NCI-H1092 treated with DMSO at 0.1 percent for 48 hours (cell line): ENCODE results near the gene MSANTD3.
A peak's percentile ranks its signal among the peaks of the same experiment; 100 is the strongest.
"Not testable (repeated sequence)": the region's sequence is repeated elsewhere in the genome, so short reads cannot be mapped to it uniquely, and the experiment has no call there.

ENCODE experiments used
- DNase-seq: peaks from one replicate; lab custom pipeline; 2025; lab: John Stamatoyannopoulos, UW

MSANTD3 gene

DNA sequence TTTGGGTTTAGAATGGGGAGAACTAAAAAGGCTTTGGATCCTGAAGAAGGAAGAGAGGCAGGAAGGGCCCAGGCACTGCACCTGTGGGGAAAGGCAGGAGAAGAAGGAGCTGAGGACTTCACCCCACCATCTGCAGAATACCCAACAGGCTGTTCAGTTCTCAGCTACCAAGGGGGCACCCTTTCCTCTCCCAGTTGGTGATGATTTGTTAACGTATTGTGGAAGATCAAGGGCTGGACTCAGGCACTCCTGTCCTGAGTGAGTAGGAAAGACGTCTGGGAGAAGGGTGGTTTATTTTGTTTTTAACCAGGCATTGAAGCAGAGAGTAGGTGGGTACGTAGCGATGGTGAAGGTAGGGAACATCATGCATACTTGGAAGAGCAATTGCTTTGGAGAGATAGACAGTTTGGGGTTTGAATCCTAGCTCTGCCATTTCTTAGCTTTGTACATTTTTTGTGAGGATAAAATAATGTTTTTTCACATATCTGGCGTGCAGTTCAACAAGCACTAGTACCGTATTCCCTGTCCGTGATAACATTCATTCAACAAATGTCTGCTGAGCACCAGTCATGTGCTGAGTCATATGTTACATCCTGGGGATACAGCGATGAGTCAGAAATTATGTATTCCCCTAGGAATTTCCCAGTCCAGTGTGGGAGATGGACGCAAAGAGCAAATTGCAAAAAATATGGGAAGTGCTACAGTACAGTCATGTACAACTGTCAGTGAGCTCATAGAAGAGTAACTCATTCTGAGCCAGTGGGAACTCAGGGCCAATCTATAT is 2.1 kb downstream of the MSANTD3 start:
- DNase-seq: no peak

DNA sequence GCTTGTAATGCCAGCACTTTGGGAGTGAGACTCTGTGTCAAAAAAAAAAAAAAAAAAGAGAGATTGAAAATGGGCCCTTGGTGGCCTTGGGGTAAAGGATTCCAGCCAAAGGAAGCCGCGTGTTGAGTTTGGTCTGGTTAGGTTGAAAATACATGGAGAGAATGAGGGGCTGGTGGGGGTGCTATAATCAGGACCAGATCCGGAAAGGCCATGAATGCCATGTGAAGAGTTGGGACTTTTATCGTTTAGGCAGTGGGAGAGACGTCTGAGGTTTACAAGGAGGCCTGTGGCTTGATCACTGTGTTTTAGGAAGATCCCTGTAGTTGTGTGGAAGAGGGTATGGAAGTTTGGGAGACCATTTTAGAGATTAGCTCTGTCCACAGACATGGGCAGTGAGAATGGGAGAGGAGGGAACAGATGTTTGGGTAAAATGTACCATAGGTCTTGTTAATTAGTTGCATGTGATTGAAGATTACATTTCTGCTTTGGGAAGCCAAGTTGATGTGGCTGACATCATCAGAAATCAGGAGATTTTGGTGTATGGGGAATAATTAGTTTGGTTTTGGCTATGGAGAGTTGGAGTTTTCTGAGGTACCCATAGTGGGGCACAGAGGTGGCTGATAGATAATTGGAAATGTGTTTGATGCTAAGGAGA is 3.5 kb downstream of the MSANTD3 start:
- DNase-seq: no peak

GRCh38 chr9:100431886-100432285 is 4.9 kb downstream of the MSANTD3 start:
- no peak for DNase-seq

GRCh38 chr9:100432736-100433135 is 5.8 kb downstream of the MSANTD3 start:
- DNase-seq: no peak

- no peak for DNase-seq
These were observed 9.6 kb downstream of the MSANTD3 start for GRCh38 chr9:100436571-100436970.

GRCh38 chr9:100437860-100438805 is 11.2 kb downstream of the MSANTD3 start:
- DNase-seq: peak; percentile 47

DNA sequence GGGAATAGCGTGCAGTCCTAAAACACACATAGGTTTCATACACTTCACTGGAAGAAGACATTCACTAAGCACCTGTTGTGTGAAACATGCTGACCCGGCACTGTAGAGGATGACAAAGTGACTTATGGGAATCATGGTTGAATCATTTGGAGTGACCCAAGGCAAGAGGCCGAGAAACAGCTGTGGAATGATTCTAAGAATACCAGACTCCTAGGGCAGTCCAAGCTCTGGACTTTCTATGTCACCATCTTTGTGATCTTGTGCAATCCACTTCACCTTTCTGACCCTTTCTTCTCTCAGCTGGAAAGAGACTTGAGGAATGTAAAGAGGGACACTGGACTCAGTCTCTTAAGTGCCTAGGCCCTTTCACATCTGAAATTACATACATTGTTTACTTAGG is 13.1 kb downstream of the MSANTD3 start:
- DNase-seq: no peak

DNA sequence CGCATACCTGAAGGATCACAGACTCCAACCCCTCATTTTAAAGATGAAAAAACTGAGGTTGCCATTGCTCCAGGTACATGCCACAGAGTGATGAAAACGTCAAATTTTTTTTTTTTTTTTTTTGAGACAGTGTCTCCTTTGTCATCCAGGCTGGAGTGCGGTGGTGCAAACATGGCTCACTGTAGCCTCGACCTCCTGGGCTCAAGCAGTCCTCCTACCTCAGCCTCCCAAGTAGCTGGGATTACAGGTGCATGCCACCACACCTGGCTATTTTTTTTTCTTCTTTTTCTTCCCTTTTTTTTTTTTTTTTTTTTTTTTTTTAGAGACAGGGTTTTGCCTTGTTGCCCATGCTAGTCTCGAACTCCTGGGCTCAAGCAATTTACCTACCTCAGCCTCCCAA is 13.5 kb downstream of the MSANTD3 start:
- DNase-seq: not testable (repeated sequence)

GRCh38 chr9:100441911-100442361 is 15.0 kb downstream of the MSANTD3 start:
- DNase-seq: no peak

DNA sequence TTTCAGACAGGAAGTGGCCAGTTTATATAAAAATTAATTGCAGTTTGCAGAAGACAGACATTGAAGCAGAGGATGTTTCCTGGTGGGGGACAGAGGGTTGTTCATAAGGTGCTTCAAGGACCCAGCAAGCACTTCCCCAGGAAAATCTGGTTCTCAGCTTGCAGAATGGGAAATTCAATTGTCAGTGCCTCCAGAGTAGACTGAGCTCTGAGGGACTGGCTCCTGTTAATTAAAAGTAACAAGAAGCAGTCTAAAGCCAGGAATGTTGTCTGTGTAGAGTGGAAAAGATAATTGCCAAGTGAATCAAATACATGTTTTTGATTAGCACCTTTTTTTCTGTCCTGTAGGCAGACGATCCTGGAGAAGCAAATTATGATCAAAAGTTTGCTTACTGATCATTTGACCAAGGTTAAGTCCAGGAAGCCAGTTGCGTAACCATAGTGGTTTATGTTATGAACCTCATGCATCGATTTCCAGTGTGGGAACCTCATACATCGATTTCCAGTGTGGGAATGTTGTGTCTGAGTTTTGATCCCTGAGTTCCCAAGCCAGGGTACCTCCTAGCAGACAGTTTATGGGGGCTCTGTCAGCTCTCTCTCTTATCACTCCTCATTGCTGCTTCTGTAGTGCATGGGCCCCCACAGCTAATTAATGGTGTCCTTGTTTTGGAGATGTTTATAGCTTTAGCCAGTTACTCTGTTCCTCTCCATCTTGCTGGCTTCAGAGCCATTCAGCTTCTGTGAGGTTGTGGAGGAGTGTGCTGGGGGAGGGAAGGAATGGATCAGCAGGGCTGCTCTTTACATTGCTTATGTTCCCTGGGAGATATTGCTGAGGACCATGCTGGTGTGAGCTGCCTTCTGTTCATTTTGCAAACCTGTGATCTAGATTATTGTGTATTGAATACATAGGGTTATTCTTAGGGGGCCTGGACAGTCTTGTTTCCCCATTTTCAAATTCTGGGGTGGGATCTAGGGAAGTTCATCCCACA is 17.1 kb downstream of the MSANTD3 start:
- DNase-seq: no peak

DNA sequence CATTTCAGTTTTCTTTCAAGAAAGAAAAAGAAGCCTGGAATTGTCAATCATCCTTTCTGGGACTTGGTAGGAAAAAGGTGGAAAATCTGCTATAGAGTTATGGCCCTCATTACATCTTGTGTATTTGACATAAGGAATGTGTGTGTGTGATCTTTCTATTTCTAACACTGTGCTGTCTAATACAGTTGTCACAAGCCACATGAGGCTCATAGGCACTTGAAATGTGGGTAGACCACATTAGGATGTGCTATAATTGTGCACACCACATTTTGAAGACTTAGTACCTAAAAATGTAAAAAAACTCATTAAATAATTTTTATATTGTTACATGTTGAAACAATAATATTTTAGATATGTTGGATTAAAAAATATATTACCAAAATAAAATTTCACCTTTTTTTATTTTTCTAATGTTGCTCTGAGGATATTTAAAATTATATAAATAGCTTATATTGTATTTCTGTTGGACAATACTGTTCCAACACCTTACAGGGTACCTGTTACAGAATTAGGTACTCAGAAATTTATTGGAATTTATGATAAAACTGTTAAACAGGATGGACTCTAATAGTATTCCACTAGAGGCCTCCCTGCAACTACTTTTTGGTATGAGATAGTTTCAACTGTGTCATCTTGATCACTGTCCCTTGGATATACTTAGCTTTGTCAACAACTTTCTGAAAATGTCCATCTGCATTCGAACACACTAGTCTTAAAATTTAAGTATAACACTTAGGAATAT is 18.4 kb downstream of the MSANTD3 start:
- no peak for DNase-seq

GRCh38 chr9:100445903-100446549 is 19.1 kb downstream of the MSANTD3 start:
- DNase-seq: no peak

DNA sequence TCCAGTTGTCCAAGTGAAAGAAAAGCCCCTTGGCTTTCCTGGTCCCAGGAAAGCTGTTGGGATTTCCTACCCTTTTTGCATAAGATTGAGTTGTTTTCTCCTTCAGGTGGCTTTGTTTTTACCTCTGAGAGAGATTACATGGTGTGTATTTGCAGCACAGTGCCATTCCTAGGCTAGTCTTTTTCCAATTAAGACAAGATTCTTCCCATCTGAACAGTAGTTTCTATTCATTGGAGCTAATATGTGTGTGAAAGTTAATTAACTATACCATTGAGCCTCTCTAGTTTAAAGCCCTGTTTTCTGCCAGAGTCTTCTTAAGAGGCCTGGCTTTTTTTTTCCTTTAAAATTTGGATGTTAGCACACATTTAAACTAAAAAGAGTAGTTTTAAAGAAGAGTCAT is 20.1 kb downstream of the MSANTD3 start:
- DNase-seq: no peak

GRCh38 chr9:100448266-100448665 is 21.3 kb downstream of the MSANTD3 start:
- DNase-seq: no peak

- DNase-seq: no peak
These were observed 22.5 kb downstream of the MSANTD3 start for GRCh38 chr9:100449420-100449819.

GRCh38 chr9:100452894-100453293 is 26.0 kb downstream of the MSANTD3 start:
- DNase-seq: no peak

DNA sequence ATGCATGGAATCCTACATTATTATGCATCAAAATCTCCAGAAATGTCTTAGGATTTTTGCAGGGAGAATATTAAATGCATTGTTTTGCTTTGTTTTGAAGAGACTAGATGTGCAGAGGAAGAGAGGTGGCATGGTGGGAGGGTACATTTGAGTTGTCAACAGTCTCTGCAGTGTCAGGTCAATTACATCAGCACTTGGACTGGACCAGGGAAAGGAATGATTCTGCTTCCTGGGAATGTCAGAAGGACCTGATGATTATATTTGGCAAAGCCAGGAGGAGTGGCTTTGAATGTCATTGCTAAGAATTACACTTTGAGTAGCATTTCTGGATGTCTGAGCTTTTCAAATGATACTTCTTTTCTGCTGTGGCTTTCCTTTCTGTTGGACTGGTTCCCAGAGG is 28.5 kb downstream of the MSANTD3 start:
- DNase-seq: no peak

DNA sequence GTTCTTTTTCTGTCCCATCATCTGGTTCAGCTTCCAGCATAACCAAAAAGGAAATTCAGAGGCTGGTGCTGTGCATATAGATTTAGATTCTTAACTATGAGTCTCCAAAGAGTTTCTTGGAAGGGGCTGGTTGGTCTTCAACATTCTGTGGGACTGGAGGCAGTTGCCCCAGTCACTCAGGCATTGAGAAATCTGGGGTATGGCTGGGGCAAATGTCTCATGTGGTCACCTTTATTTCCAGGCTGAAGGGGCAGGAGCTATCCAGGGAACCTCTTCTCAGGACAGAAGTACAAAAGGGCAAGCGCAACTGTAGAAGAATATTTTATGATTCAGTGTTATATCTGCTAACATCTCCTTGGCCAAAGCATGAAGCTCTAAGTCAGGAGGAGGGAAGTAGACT is 30.6 kb downstream of the MSANTD3 start:
- DNase-seq: no peak

DNA sequence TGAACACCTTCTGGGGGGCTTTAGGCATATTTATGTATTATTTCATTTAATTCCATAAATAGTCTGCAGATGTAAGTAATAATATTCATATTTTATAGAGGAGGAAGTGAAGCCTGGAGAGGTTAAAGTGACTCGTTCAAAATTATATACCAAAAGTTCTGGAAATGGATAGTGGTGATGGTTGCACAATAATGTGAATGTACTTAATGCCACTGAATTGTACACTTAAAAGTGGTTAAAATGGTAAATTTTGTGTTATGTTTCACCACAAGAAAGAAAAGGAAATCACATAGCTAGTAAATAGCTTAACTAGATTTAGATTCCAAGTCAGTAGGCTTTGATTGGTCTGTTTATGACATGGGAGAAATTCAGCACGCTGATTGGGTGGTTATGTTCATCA is 33.0 kb downstream of the MSANTD3 start:
- no peak for DNase-seq

DNA sequence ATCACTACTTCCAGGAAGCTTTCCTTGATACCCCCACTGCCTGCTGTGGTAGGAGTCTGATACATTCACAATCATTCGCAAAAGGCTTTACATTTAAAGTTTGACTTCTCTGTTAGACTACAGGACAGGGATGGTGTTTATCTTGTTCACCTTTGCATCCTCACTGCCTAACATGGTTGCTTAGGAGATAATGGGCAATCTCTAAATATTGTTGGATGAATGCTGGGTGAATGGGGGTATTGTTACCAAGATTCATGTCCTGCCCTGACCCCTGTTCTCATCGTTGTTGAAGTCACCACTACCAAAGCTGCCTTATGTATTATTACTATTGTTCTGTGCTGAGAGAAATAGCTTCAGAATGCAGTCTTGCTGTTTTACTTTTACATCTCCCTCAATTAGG is 38.3 kb downstream of the MSANTD3 start:
- DNase-seq: no peak
